Measurements from ENCODE around the gene SCARF2. TPM values are rescaled to one million over a fixed set of nuclear protein-coding genes. Genes with fewer than 3 reads are reported as not detected.

The SCARF2 gene, protein sequence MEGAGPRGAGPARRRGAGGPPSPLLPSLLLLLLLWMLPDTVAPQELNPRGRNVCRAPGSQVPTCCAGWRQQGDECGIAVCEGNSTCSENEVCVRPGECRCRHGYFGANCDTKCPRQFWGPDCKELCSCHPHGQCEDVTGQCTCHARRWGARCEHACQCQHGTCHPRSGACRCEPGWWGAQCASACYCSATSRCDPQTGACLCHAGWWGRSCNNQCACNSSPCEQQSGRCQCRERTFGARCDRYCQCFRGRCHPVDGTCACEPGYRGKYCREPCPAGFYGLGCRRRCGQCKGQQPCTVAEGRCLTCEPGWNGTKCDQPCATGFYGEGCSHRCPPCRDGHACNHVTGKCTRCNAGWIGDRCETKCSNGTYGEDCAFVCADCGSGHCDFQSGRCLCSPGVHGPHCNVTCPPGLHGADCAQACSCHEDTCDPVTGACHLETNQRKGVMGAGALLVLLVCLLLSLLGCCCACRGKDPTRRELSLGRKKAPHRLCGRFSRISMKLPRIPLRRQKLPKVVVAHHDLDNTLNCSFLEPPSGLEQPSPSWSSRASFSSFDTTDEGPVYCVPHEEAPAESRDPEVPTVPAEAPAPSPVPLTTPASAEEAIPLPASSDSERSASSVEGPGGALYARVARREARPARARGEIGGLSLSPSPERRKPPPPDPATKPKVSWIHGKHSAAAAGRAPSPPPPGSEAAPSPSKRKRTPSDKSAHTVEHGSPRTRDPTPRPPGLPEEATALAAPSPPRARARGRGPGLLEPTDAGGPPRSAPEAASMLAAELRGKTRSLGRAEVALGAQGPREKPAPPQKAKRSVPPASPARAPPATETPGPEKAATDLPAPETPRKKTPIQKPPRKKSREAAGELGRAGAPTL
- 41.4 and 64.6 TPM in 2 replicates for total RNA-seq

DNA sequence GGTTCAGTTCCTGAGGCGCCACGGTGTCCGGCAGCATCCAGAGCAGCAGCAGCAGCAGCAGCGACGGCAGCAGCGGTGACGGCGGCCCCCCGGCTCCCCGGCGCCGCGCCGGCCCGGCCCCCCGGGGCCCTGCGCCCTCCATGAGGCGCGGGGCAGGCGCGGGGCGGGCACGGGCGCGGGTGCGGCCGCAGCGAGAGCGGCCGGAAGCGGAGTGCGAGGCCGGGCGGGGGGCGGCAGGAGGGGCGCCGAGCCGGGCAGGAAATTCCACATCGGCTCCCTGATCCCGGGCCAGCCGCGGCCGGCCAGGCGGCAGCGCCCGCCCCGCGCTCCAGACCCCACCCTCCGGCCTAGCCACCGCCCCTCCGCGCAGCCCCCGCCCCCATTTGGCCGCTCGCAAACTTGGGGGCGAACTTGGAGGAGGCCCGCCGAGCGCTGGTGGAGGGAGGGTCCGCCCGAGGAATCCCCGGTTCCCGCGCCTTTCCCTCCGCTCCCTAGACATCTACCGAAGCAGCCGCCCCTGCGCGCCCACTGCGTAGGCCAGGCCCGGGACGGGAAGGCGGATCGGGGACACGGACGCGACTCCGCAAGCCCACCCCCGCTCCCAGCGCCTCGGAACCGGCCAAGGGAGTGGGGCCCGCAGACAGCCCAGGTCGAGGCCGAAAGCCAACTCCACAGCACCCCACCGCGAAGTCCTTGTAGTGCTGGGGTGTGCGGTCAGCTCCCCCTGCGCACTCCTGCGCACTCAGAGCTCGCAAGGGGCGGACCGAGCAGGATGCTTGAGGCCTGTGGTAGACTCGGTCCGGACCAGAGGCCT, at the start of gene SCARF2:
SCARF2 (minus strand) TSS at position 213 of the 814 bp plus-strand sequence; CDS start at position 142, 71 bp downstream.

DNA sequence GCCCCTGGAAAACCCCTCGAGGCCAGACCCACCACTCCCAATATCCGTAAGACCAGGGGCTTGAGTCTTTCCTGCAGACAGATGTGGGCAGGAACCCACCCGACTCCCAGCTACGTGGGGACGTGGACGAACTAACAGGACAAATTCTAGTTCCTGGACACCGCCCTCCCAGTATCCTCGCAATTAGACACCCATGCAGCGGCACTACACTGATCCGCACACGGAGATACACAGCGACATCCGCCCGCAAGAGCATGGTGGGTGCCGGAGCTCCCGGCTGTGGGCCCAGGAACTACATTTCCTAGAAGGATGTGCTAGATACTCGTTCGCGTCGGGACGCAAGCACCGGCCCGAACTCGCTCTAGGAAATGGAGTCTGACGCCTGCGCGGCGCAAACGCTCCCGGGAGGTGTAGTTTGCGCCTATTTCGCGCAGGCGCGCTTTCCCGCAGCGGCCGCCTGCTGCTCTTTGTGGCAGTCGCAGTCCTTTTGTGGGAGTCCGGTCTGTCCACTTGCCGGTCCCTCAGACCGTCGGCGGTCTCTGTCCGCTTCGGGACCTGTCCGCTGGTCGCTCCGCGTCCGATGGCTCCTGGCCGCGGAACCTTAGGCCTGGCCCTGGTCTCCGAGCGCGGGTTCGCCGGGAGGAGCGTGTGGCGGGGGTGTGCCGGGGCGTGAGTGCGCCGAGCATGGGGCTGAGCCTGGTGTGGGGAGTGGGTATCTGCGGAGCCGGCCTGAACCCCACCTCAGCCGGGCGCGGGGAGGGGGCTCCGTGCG, 43.7 kb downstream of the SCARF2 start, which contains the start of gene ZNF74:
ZNF74 (plus strand) TSS at position 447 of the 772 bp plus-strand sequence. CDS start 478 bp downstream, outside the sequence.

Other genes with a start within 250 kb of the SCARF2 start
- 0.52 and 0.76 TPM in 2 replicates for gene RTN4R, start 169.5 kb downstream of the SCARF2 start, total RNA-seq
- 29.6 and 32.6 TPM in 2 replicates for gene DGCR6L, start 117.8 kb downstream of the SCARF2 start, total RNA-seq
- 7.9 and 14.0 TPM in 2 replicates for gene ZNF74, start 43.7 kb downstream of the SCARF2 start, total RNA-seq
- 33.8 and 37.7 TPM in 2 replicates for gene KLHL22, start 58.0 kb upstream of the SCARF2 start, total RNA-seq
- 40.7 and 56.2 TPM in 2 replicates for gene MED15, start 69.8 kb upstream of the SCARF2 start, total RNA-seq

Data from smooth muscle cell of the pulmonary artery (primary cell).